Measurements from ENCODE around the gene CES2.
"Not testable (repeated sequence)": the region's sequence is repeated elsewhere in the genome, so short reads cannot be mapped to it uniquely, and the experiment has no call there.

The CES2 gene

GRCh38 chr16:66976746-66977145 is 41.4 kb downstream of the CES2 start:
- DNase-seq (ENCODE audit: low read depth in 2 of 3, low spot score in 1 of 3): no peak

- DNase-seq (ENCODE audit: low read depth in 2 of 3, low spot score in 1 of 3): peak; percentile 86 to 93 (median 89)
Observed at GRCh38 chr16:66977341-66978113, 42.2 kb downstream of the CES2 start.

GRCh38 chr16:66979011-66979717 is 43.8 kb downstream of the CES2 start:
- no peak for DNase-seq (ENCODE audit: low read depth in 2 of 3, low spot score in 1 of 3)

GRCh38 chr16:66983033-66983432 is 47.7 kb downstream of the CES2 start:
- no peak for DNase-seq (ENCODE audit: low read depth in 2 of 3, low spot score in 1 of 3)

GRCh38 chr16:66984892-66985311 is 49.6 kb downstream of the CES2 start:
- peak; percentile 60 to 71 (median 67) for DNase-seq (ENCODE audit: low read depth in 2 of 3, low spot score in 1 of 3)

- DNase-seq (ENCODE audit: low read depth in 2 of 3, low spot score in 1 of 3): no peak
Observed at GRCh38 chr16:66986559-66986958, 51.2 kb downstream of the CES2 start.

- no peak for DNase-seq (ENCODE audit: low read depth in 2 of 3, low spot score in 1 of 3)
Observed at GRCh38 chr16:66988197-66988788, 53.0 kb downstream of the CES2 start, which contains the start of gene CES4A. TSS of gene CES4A (plus strand) at chr16:66988589. CDS start at chr16:66988773, 184 bp downstream.

GRCh38 chr16:66991545-66992077 is 56.3 kb downstream of the CES2 start:
- no peak for DNase-seq (ENCODE audit: low read depth in 2 of 3, low spot score in 1 of 3)

- DNase-seq (ENCODE audit: low read depth in 2 of 3, low spot score in 1 of 3): not testable (repeated sequence)
Observed at GRCh38 chr16:66993558-66993957, 58.2 kb downstream of the CES2 start.

Data from stimulated activated CD4-positive, alpha-beta T cell treated with anti-CD3 and anti-CD28 coated beads, Interleukin-12 subunit alpha, Interleukin-12 subunit beta, amount 100 ng/mL, for 48 hours (primary cell).